T-helper 1 cell treated with Interleukin-12 subunit alpha and Interleukin-12 subunit beta and Interleukin-4 antibody, amounts not matched to agents 30 μg/mL and 1 μg/mL, for 36 hours (primary cell): Measurements from ENCODE around the gene LRRC26.
A peak's percentile ranks its signal among the peaks of the same experiment; 100 is the strongest.
"Not testable (repeated sequence)": the region's sequence is repeated elsewhere in the genome, so short reads cannot be mapped to it uniquely, and the experiment has no call there.

Experiments used
- H3K27ac Mint-ChIP-seq: one replicate; pipeline ENCODE4 v1.8.0; 2021; ENCODE audit warnings: mild to moderate bottlenecking, mixed read lengths
- H3K27me3 Mint-ChIP-seq: one replicate; pipeline ENCODE4 v1.8.0; 2021; ENCODE audit warnings: low read depth, mixed read lengths
- H3K36me3 Mint-ChIP-seq: one replicate; pipeline ENCODE4 v1.8.0; 2021; ENCODE audit warnings: low read depth, mixed read lengths
- H3K4me1 Mint-ChIP-seq: one replicate; pipeline ENCODE4 v1.8.0; 2021; ENCODE audit warnings: low read depth, mixed read lengths
- H3K4me3 Mint-ChIP-seq: one replicate; pipeline ENCODE4 v1.8.0; 2021; ENCODE audit warnings: mild to moderate bottlenecking, moderate library complexity, mixed read lengths
- H3K9me3 Mint-ChIP-seq: one replicate; pipeline ENCODE4 v1.8.0; 2021; ENCODE audit warnings: mixed read lengths

Gene LRRC26

DNA sequence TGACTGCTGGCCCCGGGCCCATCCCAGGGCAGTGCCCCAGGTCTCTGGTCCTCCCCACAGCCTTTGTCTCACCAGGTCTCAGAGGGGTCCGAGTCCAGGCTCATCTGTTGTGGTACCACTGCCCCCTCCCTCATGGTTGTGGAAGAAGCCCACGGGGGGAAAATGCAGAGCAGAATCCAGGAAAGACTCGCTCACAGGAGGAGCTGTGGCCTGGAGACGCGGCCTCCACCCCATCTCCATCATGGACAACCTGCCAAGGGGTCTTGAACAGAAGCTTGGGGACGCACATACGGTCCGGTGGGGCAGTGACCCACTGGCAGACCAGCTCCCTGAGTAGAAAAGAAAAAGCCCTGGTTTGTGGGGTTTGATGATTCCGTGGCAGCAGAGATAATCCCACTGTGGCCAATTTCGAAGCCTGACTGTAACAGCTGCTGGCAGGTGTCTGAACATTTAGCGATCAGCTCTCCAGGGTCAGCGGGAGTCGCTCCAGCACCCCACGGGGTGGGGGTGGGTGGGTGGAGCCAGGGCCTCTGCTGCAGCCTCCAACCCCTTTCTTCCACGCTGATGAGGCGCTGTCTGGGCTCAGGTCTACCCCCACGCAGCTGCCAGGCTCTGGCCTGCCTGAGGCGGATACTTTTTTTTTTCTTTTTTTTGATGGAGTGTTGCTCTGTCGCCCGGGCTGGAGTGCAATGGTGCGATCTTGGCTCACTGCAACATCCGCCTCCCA is 32.8 kb downstream of the LRRC26 start:
- Mint-ChIP-seq H3K27me3 (peaks cover 40% of the 10 kb centered on the region), H3K4me1 (peaks cover 3% of the 10 kb centered on the region), H3K27ac (no peak overlapping the region), H3K36me3 (no peaks in the 10 kb centered on the region), H3K9me3 (no peaks in the 10 kb centered on the region), H3K4me3 (no peak overlapping the region)

DNA sequence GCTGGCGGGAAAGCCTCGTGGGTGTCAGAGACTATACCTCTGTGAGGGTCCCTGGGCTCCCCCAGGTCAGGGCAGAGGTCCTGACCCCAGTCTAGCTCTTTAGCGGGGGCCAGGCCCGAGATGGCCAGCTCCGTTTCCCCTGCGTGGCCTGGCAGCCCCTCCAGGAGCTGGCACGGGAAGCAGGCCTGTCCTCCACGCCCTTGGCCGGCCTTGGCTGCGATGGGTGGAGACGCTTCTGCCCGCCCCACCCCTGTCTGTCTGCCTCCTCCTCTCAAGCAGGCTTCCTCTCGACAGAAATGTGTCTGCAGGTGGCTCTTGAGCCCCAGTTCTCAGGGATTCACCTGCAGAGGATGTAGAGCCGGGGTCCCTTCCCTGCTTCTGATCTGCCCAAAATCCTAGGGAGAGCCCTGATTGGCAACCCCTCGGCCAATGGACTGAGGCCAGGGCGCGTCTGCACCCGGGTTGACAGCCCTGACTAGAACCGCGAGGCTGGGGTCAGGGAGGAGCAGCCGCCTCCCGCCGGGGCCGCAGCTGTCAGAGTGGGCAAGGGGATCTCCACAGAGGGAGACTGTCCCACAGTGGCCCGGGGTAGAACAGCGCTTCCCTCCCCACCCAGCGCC is 33.5 kb downstream of the LRRC26 start:
- Mint-ChIP-seq H3K36me3 (no peaks in the 10 kb centered on the region), H3K4me3 (no peak overlapping the region), H3K27ac (no peak overlapping the region), H3K27me3 (peaks cover 38% of the 10 kb centered on the region), H3K4me1 (peaks cover 3% of the 10 kb centered on the region), H3K9me3 (no peaks in the 10 kb centered on the region)

DNA sequence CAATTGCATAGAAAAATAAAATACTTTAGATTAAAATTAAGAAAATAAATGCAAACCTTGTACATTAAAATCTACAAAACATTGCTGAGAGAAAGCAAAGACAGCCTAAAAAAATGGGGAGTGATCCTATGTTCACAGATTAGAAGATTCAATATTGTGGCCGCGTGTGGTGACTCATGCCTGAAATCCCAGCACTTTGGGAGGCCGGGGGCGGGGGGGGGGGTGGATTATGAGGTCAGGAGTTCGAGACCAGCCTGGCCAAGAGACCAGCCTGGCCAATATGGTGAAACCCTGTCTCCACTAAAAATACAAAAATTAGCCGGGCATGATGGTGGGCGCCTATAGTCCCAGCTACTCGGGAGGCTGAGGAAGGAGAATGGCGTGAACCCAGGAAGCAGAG is 34.7 kb downstream of the LRRC26 start:
- H3K27ac Mint-ChIP-seq, H3K4me1 Mint-ChIP-seq, H3K4me3 Mint-ChIP-seq, H3K36me3 Mint-ChIP-seq, H3K9me3 Mint-ChIP-seq: not testable (repeated sequence)
- peaks cover 32% of the 10 kb centered on the region for H3K27me3 Mint-ChIP-seq

- no peaks in the 10 kb centered on the region for H3K36me3 Mint-ChIP-seq
- H3K27ac Mint-ChIP-seq = no peak overlapping the region
- no peak overlapping the region for H3K4me3 Mint-ChIP-seq
- peaks cover 23% of the 10 kb centered on the region for H3K27me3 Mint-ChIP-seq
- no peaks in the 10 kb centered on the region for H3K9me3 Mint-ChIP-seq
- peaks cover 2% of the 10 kb centered on the region for H3K4me1 Mint-ChIP-seq
These were observed 35.7 kb downstream of the LRRC26 start for GRCh38 chr9:137134191-137134590.

DNA sequence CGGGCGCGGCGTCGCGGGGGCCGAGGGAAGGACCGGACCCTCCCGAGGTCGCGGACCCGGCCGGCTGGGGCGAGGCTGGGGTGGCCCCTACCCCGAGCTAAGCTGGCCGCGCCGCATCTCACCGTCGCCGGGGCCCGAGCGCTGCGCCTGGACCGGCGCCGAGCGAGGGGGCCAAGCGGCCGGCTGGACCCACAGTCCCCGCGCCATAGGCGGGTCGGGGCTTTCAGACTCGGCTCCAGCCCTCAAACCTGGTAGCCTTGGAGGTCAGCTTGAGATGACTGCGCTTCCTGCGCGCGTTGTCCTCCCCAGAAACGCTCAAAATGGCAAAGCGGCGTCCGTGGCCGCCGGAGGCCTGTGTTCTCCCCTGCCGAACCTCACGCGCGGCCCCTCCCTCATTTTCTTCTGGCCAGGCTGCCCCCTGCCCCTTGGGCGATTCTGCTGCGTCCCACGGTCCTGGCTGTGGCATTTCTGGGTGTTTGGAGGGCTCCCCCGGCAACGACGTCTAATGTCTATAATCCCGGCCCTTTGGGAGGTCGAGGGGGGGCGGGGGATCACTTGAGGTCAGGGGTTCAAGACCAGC is 39.6 kb downstream of the LRRC26 start:
- Mint-ChIP-seq H3K27ac (peak overlapping the region; percentile 75), H3K36me3 (peaks cover 2% of the 10 kb centered on the region), H3K4me1 (peaks cover 25% of the 10 kb centered on the region)

DNA sequence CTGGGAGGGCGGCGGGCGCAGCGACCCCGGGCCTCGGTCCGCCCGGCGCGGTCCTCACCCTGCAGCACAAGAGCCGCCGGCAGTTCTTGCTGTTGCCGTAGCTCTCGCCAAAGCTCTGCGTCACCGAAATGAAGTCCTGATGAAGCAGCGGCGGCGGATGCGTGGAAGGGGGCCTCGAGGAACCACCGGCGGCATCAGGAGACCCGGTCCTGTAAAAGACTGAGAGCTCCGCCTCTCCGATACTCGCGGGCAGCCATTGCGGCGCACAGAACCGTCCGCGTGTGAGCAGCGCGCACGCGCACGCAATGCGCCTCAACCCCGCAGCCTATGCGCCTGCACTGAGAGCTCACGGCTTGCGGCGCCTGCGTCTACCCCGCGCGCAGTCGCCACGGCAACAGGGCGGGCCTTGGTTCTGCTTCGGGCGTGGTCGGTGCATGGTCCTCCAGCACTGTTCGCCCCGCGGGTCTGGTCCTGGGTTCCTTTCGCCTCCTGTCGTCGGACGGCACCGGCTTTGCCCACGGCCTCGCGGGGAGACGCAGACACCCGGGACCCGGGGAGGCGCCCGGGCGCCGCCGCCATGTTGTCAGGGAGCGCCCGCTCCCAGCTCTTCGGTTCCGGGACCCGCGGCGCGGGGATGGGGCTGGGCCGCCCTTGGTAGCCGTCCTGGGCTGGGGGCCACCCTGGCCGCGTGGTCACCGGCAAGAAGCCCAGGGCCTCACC is 40.2 kb downstream of the LRRC26 start:
- H3K9me3 Mint-ChIP-seq = no peaks in the 10 kb centered on the region
- peaks cover 25% of the 10 kb centered on the region for H3K4me1 Mint-ChIP-seq
- peak overlapping the region; percentile 82 for H3K4me3 Mint-ChIP-seq
- H3K27ac Mint-ChIP-seq = peak overlapping the region; percentile 71
- H3K36me3 Mint-ChIP-seq = peaks cover 2% of the 10 kb centered on the region
- peaks cover 4% of the 10 kb centered on the region for H3K27me3 Mint-ChIP-seq

More for the DNA sequence above, 39.6 kb downstream of the LRRC26 start:
- peaks cover 4% of the 10 kb centered on the region for H3K27me3 Mint-ChIP-seq
- H3K4me3 Mint-ChIP-seq = peak overlapping the region; percentile 84
- no peaks in the 10 kb centered on the region for H3K9me3 Mint-ChIP-seq

GRCh38 chr9:137128862-137129455 is 40.9 kb downstream of the LRRC26 start:
- Mint-ChIP-seq H3K4me3 (peak overlapping the region; percentile 89), H3K36me3 (peaks cover 2% of the 10 kb centered on the region), H3K27ac (peak overlapping the region; percentile 89), H3K4me1 (peaks cover 25% of the 10 kb centered on the region), H3K27me3 (peaks cover 4% of the 10 kb centered on the region), H3K9me3 (no peaks in the 10 kb centered on the region)

GRCh38 chr9:137128158-137128861 is 41.5 kb downstream of the LRRC26 start:
- H3K4me1 Mint-ChIP-seq = peaks cover 25% of the 10 kb centered on the region
- H3K4me3 Mint-ChIP-seq = peak overlapping the region; percentile 89
- H3K27ac Mint-ChIP-seq = peak overlapping the region; percentile 89
- no peaks in the 10 kb centered on the region for H3K9me3 Mint-ChIP-seq
- H3K36me3 Mint-ChIP-seq = peaks cover 2% of the 10 kb centered on the region
- peaks cover 4% of the 10 kb centered on the region for H3K27me3 Mint-ChIP-seq

GRCh38 chr9:137127301-137128157 is 42.3 kb downstream of the LRRC26 start:
- peak overlapping the region; percentile 94 for H3K4me3 Mint-ChIP-seq
- peaks cover 2% of the 10 kb centered on the region for H3K36me3 Mint-ChIP-seq
- no peaks in the 10 kb centered on the region for H3K9me3 Mint-ChIP-seq
- H3K4me1 Mint-ChIP-seq = peaks cover 27% of the 10 kb centered on the region
- H3K27ac Mint-ChIP-seq = peak overlapping the region; percentile 98
- no peaks in the 10 kb centered on the region for H3K27me3 Mint-ChIP-seq

DNA sequence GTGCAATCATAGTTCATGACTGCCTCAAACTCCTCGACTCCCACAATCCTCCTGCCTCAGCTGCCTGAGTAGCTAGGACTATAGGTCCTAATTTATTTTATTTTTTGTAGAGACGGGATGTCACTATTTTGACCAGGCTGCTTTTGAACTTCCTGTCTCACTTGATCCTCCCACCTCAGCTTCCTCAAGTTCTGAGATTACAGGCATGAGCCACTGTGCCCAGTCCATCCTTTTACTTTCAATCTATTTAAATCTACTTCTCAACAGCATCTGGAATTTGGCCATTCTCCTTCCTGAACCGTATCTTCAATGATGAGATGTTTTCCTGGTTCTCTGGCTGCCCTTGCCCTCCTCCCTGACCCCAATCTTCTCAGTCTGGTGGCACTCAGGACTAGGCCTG is 43.1 kb downstream of the LRRC26 start:
- Mint-ChIP-seq H3K9me3 (no peaks in the 10 kb centered on the region), H3K4me1 (peaks cover 32% of the 10 kb centered on the region), H3K27ac (peak overlapping the region; percentile 98), H3K4me3 (peak overlapping the region; percentile 94), H3K27me3 (no peaks in the 10 kb centered on the region), H3K36me3 (peaks cover 2% of the 10 kb centered on the region)

DNA sequence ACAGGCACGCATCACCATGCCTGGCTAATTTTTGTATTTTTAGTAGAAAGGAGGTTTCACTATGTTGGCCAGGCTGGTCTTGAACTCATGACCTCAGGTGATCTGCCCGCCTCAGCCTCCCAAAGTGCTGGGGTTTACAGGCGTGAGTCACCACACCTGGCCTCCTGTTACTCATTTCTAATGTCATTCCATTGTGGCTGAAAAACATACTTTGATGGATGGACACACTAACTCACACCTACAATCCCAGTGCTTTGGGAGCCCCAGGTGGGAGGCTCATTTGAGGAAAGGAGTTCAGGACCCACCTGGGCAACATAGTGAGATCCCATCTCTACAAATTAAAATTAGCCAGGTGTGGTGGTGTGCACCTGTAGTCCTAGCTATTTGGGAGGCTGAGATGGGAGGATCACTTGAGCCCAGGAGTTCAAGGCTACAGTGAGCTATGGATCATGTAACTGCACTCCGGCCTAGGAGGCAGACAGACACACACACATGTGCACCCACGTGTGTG is 45.8 kb downstream of the LRRC26 start:
- peaks cover 32% of the 10 kb centered on the region for H3K4me1 Mint-ChIP-seq
- H3K27ac Mint-ChIP-seq, H3K9me3 Mint-ChIP-seq, H3K36me3 Mint-ChIP-seq, H3K4me3 Mint-ChIP-seq, H3K27me3 Mint-ChIP-seq: not testable (repeated sequence)

GRCh38 chr9:137123468-137123837 is 46.4 kb downstream of the LRRC26 start:
- Mint-ChIP-seq H3K27me3 (no peaks in the 10 kb centered on the region), H3K36me3 (peaks cover 2% of the 10 kb centered on the region), H3K4me1 (peaks cover 28% of the 10 kb centered on the region), H3K27ac (no peak overlapping the region), H3K4me3 (no peak overlapping the region), H3K9me3 (no peaks in the 10 kb centered on the region)

- not testable (repeated sequence) for H3K36me3 Mint-ChIP-seq, H3K27me3 Mint-ChIP-seq, H3K4me3 Mint-ChIP-seq, H3K9me3 Mint-ChIP-seq, H3K27ac Mint-ChIP-seq
- peaks cover 23% of the 10 kb centered on the region for H3K4me1 Mint-ChIP-seq
These were observed 46.9 kb downstream of the LRRC26 start for GRCh38 chr9:137122796-137123467.
